Ovary (tissue), 3 donors: ENCODE measurements around the gene LMX1B.

Experiments used
- CTCF ChIP-seq, 3 donors: fragments of 450-650 bp in 2 of 3; fragments of 200-600 bp in 1 of 3; IDR thresholded peaks; one replicate each; pipeline versions ENCODE4 v1.5.1 to v1.8.0; 2016 to 2022; ENCODE audit warnings: antibody characterized with exemption in 3 of 3, mild to moderate bottlenecking in 1 of 3
- POLR2A ChIP-seq: fragments of 450-650 bp; IDR thresholded peaks from one replicate; pipeline ENCODE4 v1.6.1; 2017; ENCODE audit warnings: antibody characterized with exemption, mild to moderate bottlenecking, moderate library complexity
- donor health status: DM: no; HTN: no; CAD: no.

- TF ChIP-seq POLR2A (no peak), CTCF (IDR thresholded peaks at IDR 0.05) (no peak)
These were observed 69.9 kb downstream of the LMX1B start for GRCh38 chr9:126683698-126684044.
